Measurements from ENCODE around the gene SELENOK. TPM values are rescaled to one million over a fixed set of nuclear protein-coding genes. Genes with fewer than 3 reads are reported as not detected.
"Not testable (repeated sequence)": the region's sequence is repeated elsewhere in the genome, so short reads cannot be mapped to it uniquely, and the experiment has no call there.

SELENOK gene
- polyA plus RNA-seq (2014; cell fraction: cytosol; rRNA removed) = 32.5 and 61.2 TPM in 2 replicates
- polyA plus RNA-seq (2014; cell fraction: nucleus; rRNA removed) = 25.1 and 29.2 TPM in 2 replicates

DNA sequence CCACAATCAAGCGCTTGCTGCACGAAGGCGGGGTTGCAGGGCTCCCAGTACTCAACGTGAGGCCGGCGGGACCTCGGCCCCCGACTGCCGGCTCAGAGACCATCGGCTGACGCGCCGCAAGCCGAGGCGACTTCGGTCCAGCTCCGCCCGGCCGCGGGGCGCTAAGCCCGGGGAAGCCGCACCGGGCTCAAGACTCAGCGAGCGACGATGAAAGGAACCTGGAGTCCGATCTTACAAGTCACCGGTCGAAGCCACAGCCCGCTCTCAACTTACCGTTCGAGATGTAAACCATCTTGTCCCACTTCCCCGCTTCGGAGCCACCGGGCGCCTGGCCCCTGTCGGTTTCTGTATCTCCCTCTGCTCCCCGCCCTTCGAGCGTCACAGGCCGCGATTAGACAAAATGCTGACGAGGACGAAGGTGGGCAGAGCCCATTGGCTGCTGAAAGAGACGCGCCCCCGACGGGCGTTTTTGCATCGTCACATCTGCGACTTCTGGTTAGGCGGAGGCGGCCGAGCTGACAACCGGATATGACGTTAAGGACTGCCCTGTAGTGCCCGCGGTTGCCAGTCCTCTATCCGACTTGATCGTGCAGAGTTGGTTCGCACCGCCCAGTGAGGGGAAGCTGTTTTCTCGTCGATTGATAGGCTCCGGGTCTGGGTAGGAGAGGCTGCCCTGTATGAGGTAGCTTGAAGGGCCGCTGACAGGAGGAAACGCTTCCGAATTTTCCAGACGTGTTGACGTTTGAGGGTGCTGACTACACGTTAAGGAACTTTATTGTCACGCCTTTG lies at the start of gene SELENOK:
Gene SELENOK, minus strand, starts transcription at position 363 of the 789 bp plus-strand sequence.
- peak; percentile 98 for DNase-seq (ENCODE audit: low spot score)

DNA sequence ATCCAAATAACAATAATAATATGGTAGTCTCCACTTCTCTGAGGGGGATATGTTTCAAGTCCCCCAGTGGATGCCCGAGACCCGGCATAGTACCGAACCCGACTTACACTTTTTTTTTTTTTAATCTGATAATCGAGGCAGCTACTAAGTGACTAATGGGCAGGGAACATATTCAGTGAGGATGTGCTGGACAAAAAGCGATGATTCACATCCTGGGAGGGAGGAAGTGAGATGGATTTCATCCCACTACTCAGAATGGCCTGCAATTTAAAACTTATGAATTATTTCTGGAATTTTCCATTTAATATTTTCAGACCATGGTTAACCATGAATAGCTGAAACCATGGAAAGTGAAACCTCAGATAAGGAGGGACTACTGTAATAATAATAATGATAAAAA lies 49.5 kb upstream of the SELENOK start:
- DNase-seq (ENCODE audit: low spot score) = no peak

DNA sequence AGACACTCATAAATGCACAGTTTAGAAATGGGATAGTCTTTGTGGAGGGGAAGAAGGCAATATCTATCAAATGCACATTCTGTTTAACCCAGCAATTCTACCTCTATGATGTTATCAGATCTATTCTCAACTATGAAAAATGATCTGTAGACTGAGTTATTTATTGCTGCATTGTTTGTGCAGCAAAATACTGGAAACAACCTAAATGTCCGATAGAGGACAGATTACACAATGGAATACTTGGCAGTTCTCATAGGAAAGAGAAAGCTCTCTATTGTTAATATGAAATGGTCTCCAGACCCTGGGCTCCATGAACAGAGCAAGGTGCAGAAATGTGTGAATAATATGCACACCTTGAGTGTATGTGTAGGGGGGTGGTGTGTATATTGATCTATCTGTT lies 49.0 kb upstream of the SELENOK start:
- DNase-seq (ENCODE audit: low spot score) = no peak

DNA sequence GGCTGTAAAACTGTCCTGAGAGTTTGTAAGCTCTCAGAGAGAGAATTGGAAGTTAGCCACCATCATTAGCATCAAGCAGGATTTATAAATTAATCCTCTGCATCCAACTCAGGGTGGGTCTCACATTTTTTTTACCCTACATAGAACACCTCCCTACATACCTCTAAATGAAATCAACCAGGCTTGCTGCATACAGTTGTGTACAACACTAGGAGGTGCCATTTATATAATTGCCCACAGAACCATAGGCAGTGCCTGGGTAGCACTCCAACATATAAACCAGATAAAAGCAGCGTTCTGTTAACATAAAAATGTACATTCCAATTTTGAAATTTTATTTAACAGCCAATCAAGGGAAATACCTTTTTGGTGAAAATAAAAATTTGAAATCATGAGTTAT lies 48.2 kb upstream of the SELENOK start:
- no peak for DNase-seq (ENCODE audit: low spot score)

DNA sequence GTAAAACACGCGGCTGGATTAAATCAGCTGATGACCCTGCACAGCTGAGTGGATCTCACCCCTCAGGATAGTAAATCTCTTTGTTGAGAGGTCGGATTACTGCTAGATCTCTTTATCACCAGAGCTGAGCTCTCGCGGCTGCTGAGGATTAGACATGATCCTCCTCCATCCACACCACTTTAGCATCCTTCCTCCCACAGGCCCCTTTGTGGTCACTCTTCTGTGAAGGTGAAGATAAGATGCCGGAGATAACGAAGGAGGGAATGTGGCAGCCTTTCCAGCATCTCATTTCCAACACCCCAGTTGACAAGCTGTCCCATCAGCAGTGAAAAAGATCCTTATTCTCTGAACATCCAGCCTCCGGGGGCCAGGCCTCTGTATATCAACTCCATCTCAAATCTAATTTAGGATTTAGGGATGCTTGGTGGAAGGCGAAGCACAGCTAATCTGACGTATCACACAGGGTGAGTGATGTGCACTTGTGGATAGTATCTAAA lies 47.5 kb upstream of the SELENOK start:
- DNase-seq (ENCODE audit: low spot score) = peak; percentile 94

DNA sequence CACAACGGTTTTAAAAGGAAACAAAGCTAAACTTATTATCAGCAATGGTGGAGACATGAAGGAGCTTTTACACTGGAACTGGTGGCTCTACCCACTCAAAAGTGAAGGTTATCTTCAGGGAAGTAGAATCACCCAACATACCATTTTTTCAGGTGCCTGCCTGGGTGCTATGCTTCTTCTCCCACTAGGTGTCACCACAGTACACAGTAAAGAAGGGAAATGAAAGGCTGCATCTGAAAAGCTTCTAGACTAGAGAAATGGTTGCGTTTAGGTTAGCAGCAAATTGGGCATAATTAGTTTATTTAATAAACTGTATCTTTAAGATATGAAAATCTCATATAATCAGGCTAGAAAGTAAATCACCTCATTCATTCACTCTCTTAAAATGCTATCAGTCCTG lies 47.0 kb upstream of the SELENOK start:
- peak; percentile 77 for DNase-seq (ENCODE audit: low spot score)

DNA sequence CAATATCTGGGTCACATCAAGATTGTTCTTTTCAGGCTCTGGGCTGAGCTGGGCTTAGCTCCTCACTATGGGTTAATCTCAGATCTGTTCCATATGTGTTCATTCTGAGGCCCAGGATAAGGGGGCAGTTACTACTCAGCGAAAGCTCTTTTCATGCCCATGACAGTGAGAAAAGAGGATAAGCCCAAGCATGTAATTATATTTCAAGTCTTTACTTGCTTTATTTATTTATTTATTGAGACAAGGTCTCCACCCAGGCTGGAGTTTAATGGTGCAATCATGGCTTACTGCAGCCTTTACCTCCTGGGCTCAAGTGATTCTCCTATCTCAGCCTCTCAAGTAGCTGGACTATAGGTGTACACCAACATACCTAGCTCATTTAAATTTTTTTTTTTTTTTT lies 44.7 kb upstream of the SELENOK start:
- DNase-seq (ENCODE audit: low spot score) = no peak

DNA sequence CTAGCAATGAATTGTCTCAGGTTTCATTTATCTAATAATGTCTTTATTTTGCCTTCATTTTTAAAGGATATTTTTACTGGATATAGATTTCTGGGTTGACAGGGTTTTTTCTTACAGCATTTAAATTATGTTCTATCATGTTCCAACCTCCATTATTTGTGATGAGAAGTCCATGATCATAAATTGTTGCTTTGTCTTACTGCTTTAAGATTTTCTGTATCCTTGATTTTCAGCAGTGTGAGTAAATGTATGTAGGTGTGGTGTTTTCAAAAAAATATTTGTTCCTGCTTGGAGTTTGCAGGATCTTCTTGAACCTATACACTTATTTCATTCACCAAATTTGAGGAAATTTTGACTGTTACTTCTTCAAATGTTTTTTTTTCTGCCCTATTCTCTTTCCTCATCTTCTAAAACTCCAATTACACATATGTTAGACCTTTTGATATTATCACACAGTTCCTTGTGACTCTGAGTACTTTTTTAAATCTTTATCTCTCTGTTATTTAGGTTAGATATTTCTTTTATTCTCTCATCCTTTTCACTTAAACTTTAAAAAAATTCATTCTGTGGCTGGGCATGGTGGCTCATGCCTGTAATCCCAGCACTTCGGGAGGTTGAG lies 43.7 kb upstream of the SELENOK start:
- no peak for DNase-seq (ENCODE audit: low spot score)

DNA sequence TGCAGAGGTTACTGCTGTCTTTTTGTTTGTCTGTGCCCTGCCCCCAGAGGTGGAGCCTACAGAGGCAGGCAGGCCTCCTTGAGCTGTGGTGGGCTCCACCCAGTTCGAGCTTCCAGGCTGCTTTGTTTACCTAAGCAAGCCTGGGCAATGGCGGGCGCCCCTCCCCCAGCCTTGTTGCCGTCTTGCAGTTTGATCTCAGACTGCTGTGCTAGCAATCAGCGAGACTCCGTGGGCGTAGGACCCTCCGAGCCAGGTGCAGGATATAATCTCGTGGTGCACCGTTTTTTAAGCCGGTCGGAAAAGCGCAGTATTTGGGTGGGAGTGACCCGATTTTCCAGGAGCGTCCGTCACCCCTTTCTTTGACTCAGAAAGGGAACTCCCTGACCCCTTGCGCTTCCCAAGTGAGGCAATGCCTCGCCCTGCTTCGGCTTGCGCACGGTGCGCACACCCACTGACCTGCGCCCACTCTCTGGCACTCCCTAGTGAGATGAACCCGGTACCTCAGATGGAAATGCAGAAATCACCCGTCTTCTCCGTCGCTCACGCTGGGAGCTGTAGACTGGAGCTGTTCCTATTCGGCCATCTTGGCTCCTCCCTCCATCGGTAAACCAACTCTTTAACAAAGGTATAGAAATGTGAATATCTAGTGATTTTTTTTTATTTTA lies 35.7 kb upstream of the SELENOK start:
- DNase-seq (ENCODE audit: low spot score) = not testable (repeated sequence)

DNA sequence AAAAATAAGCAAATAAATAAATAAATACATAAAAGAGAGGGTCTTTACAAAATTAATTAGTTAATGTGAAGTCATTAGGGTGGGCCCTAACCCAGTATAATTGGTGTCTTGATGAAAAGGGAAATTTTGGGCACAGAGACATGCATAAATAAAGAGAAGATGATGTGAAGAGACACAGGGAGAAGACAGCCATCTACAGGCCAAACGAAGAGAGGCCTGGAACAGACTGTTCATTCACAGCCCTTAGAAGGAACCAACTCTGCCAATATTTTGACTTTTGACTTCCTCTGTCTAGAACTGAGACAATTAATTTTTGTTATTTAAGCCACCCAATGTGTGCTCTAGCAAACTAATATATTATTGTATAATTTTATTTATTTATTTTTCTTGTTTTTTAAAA lies 29.6 kb upstream of the SELENOK start:
- no peak for DNase-seq (ENCODE audit: low spot score)

DNA sequence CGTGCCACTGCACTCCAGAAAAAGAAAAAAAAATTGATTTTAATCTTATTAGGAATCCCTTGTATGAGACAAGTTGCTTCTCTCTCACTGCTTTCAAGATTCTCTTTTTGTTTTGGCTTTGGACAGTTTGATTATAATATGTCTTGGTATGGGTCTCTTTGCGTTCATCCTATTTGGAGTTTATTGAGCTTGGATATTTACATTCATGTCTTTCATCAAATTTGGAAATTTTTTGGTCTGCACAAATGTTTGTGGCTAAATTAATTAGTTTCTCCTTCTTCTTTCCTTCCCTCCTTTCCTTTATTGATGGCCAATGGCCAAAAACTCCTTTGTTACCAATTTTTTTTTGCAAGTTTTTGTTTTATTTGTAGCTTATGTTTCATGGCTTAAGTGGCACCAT lies 28.1 kb upstream of the SELENOK start:
- no peak for DNase-seq (ENCODE audit: low spot score)

DNA sequence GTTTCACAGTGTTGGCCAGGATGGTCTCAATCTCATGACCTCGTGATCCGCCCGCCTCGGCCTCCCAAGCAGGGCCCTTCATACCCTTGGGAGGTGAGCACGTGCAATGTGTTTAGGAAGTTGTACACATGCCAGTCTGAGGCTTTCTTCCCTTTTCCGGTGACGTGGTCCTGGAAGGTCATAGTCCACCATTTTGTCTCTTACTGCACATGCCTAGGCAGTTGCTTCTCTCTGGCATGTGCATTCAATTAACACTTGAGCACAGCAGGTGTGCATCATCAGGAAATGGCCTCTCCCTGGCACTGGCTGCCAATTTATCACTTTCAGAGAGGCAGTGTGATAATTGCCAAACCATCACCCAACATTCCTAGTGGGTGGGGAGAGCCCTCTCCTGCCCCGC lies 21.7 kb upstream of the SELENOK start:
- DNase-seq (ENCODE audit: low spot score) = no peak

DNA sequence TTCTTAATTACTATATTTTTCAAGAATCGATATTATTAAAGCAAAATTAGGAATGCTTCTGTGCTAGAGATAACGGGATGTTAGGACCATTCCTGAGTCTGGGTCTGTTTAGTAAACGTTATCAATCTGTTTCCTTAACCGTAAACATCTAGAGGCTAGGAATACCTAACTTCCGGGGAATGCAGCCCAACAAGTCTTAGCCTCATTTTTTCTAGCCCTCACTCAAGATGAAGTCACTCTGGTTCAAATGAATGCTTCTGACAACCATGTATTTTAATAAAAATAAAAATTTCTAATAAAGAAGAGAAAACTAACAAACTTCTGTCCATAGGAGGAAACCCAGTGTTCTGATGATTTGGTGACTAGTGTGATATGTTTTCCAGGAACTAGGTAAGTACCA lies 11.1 kb upstream of the SELENOK start:
- DNase-seq (ENCODE audit: low spot score) = no peak

DNA sequence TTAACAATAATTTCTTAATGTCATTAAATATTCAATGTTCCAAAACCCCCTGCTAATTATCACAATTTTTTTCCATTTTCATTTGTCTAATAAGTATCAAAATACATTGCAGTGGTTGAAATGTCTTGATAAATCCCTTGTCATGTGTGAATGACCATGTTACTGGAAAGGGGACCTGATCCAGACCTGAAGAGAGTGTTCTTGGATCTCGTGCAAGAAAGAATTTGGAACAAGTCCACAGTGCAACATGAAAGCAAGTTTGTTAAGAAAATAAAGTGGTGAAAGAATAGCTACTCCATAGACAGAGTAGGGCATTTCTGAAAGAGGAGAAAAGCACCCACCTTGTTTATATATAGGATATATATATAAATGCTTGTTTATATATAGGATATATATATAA lies 10.4 kb upstream of the SELENOK start:
- no peak for DNase-seq (ENCODE audit: low spot score)

DNA sequence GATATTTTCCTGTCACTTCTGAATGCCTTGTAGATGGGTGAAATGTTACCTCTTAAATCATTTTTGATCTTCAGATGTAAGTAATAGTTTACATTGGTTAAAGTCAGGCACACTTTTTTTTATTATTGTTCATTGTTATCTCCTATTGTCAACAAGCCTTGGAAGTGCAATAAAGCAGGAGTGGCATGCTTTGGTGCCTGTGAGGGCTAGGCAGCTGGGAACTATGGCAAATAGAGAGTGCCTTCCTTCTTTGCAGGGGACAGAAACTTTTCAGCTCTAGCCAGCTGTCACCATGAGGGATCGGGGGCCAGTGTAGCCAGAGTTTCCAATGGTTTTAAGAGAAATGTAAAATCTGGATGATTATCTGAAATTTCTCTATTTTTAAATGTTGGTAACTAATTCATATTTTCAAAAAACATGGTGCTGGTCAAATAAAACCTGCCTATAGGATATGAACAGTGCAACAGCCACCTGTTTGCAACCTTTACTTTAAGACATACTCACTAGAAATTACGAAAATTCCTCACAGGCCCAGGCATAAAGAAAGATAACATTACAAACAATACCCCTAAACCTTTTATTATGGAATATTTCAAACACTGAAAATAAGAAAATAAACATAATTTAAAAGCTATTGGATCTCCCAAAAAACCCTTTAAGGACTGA lies 9.1 kb upstream of the SELENOK start:
- DNase-seq (ENCODE audit: low spot score) = no peak

DNA sequence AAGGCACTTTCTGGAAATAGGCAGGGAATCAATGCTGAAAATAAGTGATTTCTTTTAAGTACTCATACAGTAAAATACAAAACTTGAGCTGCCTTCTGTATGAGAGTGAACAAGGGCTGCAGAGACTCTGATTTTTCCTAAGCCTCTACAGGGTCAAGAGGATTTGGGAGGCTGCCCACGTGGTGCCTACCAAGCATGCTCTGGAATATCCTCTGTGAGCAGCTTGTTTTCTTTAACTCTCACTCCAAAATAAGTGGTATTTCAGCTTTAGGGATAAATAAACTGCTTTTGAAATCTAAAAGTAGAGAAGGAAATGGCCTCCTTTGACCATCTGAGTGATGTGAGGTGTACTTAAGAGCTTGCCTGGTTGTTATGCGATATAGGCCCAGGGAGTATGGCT lies 8.1 kb upstream of the SELENOK start:
- DNase-seq (ENCODE audit: low spot score) = no peak

DNA sequence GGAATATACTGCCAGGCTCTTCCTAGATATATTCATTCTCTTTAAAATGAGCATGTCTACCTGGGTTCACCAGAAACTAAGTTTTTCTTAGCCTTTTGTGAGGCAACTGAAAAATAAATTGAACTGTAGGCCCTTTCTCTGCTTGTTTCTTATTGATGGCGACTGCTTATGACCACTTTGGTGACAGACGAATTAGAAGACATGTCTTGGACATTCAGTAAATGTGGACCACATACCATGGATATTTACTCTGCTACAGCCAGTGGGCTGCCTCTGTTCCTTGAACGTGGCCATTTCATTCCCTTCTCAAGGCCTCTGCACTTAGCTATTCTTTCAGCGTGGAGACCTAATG lies 603 bp upstream of the SELENOK start:
- DNase-seq (ENCODE audit: low spot score) = no peak

DNA sequence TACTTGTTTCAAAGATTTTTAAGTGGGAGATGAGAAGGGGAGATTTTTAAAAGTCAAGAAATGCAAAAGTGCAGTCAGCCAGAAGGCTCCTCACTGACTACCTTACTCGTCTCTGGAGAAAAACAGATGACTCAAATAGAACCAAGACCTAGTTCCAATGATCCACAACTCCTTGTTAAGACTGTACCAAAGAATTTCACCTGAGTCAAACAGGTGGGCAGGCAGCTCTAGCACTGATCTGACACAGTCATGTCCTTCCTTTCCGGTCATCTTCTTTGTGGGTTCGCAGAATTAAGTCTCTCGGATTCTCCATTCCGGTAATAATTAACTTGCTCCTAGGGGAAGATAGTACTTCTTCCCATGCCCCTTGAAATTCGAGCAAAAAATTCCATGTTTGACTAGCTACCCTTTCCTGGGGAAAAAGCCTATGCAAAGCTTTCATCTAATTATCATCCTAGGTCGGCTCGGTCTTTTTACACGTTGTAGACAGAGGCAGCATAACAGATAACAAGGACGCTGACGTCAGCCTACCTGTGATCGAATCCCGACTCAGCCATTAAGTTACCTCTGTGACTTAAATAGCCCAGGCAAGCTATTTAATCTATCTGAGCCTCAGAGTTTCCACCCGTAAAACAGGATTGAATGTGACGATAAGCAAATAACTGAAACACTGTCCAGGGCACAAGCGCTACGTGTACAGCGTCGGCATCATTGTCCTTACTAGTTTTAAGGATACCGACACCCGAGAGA lies 758 bp downstream of the SELENOK start:
- peak; percentile 19 for DNase-seq (ENCODE audit: low spot score)

DNA sequence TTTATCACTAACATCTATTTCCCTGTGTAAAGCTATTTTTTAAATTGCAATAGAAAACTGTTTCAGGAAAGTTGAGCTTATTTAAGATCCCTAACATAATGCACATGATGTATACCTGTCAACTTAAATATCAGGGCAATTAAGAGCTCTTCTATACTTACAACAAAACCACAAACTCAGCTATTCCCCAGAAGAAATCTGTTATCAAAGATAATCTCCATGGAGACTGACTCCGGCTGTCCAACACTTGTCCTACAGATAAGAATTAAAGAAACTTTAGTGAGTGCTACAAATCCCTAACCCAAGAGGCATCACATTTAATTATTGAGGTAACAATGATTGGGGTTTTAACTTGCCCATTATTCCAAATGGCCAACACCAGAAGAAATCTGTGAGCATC lies 3.4 kb downstream of the SELENOK start:
- no peak for DNase-seq (ENCODE audit: low spot score)

DNA sequence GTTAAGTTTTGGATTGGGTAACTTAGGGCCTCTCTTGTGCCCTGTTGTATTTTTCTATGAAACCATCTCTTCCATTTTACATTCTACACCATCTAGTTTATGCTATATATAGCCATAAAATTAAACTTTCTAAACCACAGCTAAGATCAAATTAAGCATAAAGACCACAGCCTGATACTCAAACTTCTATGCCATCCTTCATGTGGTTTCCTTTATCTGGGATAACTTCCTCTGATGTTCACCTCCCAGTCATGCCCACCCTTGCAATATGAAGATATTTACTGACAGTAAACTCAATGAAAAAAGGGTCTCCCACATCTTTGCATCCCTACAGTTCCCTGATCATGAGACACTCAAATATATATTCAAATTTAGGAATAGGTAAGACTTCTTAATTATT lies 4.2 kb downstream of the SELENOK start:
- DNase-seq (ENCODE audit: low spot score) = no peak

DNA sequence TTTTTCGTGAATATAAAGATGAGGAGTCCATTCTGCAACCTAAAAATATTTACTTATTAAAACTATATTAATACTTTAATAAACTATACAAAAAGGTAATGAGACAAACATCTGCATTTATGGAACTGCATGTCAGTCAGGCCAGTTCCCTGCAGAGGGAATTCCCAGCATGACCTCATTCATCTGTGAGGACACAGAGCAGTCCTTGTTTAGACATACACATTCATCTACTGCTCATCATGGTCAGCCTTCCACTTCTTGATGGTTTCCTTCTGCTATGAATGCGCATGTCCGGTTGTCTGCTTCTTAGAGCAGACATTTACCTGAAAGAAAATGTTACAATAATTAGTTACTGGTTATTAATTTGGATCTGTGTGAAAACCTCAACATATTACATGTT lies 6.4 kb downstream of the SELENOK start:
- no peak for DNase-seq (ENCODE audit: low spot score)

Data from SK-N-DZ (cell line).